Inferior parietal cortex (tissue), 1 donor: Measurements from ENCODE around the gene ASPN.

ENCODE experiments used
- DNase-seq: peaks from one replicate; pipeline ENCODE4 v3.0.0-alpha.2; 2016; ENCODE audit errors: extremely low spot score

Gene ASPN

DNA sequence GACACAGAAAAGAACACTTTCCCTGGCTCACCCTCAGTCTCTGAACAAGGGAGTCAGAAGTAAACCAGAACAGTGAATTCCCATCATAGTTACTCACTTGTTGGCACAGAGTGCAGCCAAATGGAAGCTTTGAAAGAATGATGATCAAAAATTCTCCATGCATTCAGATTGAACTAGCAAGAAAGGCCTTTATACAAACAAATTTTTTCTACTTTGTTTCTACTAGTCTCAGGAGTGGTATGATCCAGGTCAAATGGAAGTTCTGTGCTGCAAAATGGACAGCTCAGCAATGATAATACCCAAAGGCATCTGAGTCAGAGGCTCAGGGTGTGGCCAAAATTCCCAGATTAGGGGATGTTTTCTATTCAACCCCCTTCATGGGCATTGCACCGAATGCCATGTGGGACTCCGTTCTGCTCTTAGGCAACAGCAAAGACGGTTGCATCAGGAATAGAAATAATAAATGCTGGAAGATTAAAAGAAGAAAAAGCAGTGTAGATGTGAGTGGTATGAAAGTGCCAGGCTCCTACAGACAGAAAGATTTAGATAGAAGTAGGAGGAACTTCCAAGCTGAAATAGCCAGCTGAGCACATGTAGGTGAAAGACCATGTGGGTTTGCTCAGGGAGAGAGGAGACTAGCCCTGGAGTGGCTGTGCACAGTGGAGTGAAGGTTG, 24.0 kb upstream of the ASPN start:
- peak; percentile 44 for DNase-seq

DNA sequence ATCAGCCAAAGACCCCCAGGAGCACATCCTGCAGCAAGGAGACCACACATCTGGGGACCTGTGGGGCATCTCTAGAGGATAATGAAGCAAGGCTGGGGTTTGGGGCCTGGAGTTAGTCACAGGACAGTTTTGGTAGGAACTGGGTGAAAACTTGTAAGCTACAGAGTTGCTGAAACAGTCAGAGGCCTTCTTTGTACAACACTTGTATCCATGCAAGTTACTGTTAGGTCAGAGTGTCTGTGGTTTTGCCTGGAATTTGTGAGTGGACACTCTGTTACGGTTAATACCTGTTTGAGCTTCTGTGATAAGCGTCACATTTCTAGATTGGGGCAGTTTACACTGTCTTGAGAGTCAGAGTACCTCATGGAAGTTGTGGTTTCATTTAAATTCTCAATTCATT, 22.6 kb upstream of the ASPN start:
- no peak for DNase-seq

GRCh38 chr9:92503156-92503555, 20.9 kb upstream of the ASPN start:
- DNase-seq: no peak

DNA sequence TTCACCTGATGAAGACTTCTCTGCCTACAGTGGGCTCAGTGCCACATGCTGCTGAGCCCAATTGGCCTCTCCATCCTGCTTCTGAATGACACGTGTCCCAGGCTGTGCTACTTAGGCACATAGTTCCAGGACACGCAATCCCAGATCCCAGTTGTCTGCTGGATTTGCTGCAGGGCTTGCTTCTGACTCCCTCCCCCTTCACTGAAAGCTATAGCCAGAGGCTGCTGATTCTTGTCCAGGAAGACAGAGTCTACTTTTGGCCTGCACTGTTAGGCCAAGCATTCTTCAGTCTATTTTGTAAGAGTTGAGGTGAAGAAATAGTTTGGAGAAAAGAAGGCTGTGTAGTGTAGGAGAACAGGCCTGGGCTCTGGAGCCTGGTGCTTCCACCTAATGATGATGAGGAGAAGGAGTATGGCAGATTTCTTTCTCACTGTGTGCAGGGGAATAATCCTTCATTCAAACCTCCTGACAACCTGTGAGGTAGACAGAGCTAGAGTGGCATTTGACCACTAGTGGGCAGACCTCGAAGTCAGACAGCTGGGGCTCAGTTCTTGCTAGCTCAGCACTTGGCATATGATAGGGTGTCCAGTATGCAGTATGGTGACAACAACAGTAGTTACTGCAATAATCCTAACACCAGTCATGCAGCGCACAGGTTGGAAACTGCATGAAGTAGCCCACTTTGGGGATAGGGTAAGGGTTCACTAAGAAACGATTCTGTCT, 19.5 kb upstream of the ASPN start:
- no peak for DNase-seq

- no peak for DNase-seq
Measured at GRCh38 chr9:92500725-92501124, 18.4 kb upstream of the ASPN start.

- DNase-seq: no peak
Measured at GRCh38 chr9:92499701-92500100, 17.4 kb upstream of the ASPN start.

DNA sequence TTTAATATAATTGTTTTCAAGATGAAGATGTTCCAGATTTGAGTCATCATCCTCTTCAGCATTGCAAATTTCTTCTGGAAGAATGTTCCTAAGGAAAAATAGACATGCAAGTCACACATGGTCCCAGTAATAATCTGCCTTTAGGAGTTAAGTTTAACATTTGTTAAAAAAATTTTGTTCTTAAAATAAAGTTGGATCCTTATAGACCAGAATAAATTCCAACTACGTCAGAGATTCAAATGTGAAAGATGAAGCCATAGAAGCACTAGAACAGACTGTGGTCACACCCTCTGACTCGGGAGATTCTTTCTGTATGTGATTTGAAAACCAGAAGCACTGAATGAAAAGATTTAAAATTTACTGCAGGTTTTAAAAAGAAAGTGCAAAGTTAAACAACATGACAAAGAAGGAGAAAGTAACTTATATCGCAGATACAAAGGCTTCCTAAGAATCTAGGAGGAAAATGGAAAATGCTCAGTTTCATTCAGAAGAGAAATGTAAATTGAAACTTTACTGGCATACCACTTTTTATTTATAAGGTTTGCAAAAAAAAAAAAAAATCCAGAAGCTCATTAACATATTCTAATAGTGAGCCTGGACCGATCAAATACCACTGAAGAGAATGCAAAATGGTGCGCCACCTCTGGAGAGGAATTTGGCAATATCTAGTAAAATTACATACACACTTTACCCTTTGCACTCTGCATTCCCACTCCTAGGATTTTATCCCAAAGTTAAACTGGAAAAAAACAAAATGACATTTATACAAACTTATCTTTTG, 14.3 kb upstream of the ASPN start:
- no peak for DNase-seq

- DNase-seq: no peak
Measured at GRCh38 chr9:92494856-92495255, 12.6 kb upstream of the ASPN start.

DNA sequence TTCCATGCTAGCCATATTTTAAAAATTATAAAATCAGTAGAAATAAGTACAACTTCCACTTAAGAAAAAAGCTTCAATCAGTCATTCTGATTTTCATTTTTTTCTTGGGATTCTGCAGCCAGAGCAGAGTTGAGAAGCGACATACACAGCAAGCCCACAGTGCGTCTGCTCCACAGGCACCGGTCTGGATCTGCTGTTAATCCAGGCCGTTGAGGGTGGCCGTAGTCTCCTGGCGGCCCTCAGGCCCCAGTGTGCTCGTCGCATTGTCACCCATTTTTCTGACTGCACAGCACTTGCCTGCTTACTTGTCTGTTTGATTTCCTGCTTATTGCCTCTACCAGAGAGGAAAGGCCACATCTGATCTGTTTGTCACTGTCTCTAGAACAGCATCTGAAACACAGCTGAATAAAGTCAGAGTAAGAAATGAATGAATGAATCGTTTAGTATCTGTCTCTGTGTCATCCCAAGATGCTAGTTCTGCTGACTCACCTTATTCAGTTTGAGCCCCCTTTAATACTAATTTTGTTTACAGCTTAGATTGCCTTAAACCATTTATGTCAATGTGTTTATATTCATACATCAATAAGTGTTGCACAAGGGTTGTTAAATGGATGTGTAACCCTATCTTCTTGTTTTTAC, 11.6 kb upstream of the ASPN start:
- DNase-seq: no peak

- DNase-seq: no peak
Measured at GRCh38 chr9:92492781-92493401, 10.6 kb upstream of the ASPN start.

GRCh38 chr9:92488681-92489550, 6.6 kb upstream of the ASPN start:
- DNase-seq: no peak

DNA sequence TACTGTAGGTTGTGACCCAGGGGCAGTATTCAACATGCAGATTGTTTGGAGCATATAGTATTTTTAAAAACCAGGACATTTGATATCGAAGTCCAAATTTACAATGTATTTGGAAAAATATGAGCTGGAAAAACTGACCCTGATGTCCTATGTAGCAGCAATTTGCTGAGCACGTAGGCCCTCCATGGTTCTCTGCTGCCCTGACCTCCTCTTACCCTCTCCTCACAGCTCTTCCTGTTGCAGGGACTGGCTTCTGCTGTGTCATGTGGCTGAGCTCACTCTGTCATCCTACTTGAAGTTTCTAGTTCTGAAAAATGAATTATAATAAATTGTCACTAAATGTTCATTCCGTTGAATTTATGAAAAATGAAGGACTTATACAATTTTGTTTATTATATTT, 4.1 kb upstream of the ASPN start:
- no peak for DNase-seq

GRCh38 chr9:92484563-92484962, 2.3 kb upstream of the ASPN start:
- DNase-seq: no peak

DNA sequence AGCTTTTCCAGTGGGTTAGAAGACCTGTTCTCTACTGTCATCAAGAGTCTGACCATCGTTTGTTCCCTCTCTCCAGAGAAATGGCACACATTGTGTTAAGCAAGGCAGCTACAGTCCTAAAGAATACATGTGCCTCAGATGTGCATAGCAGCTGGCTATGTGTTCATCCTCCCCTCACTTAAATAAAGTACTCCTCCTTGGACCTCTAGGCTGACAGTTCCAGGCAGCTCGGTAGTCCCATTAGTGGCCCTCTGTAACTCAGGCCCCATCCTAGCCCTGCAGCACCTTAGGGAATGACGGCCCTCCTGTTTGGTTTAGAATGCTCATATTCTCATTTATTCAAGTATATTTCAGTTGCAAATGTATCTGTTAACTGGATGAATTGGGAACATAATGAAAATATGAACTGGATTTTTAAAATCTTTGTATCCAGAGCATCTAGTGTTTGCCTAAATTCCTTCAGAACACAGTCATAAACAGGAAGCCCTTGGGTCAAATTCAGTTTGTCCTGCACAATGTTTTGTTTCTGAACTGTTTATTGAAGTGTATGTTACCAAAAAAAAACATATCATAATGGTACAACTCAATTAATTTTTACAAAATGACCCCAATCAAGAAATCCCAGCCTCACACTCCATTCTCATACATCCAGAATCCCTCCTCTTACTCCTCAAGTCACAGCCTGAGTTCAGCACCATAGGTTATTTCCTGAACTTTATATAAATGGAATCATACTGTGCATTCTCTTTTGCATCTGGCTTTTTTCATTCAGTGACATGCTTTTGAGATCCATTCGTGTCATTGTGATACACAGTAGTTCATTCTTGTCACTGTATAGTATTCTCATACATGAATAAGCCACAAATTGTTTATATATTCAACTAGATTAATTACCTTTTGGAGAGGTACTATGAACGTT, 1.6 kb upstream of the ASPN start:
- no peak for DNase-seq

GRCh38 chr9:92482805-92483204, 499 bp upstream of the ASPN start:
- DNase-seq: no peak

- DNase-seq: peak; percentile 34
Measured at GRCh38 chr9:92480986-92481633, 1.2 kb downstream of the ASPN start.

DNA sequence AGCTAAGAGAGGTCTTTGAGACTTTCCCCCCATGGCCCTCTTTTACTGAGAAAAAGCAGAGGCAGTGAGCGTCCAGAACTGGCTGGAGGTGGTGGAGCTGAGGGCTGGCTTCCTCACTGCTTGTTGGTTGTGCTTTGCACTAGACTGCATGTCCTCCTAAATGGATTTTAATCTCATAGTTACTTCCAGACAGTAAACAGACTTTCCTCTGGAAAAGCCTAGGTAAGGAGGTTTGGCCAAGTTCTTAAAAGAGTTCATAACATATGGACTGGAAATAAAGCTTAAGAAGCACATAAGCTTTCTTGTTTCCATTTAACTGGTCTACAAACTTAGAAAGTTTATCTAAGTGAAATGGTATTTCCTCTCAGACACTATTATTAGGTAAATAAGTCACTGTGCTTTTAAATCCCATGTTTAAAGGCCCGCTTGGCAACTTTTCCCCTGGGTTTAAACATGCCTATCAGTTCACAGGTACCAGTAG, 2.0 kb downstream of the ASPN start:
- DNase-seq: no peak

GRCh38 chr9:92479346-92479745, 3.0 kb downstream of the ASPN start:
- DNase-seq: no peak

- DNase-seq: no peak
Measured at GRCh38 chr9:92478783-92479182, 3.5 kb downstream of the ASPN start.
